GM18867 (cell line): Measurements from ENCODE around the gene CLDN5.

Experiments used
- ATAC-seq: cut with Tn5 transposase; IDR thresholded peaks from one replicate; pipeline ENCODE4 v1.9.1; 2021; ENCODE audit warnings: mild to moderate bottlenecking, moderate library complexity; ENCODE audit not compliant: unreplicated experiment

The CLDN5 gene

DNA sequence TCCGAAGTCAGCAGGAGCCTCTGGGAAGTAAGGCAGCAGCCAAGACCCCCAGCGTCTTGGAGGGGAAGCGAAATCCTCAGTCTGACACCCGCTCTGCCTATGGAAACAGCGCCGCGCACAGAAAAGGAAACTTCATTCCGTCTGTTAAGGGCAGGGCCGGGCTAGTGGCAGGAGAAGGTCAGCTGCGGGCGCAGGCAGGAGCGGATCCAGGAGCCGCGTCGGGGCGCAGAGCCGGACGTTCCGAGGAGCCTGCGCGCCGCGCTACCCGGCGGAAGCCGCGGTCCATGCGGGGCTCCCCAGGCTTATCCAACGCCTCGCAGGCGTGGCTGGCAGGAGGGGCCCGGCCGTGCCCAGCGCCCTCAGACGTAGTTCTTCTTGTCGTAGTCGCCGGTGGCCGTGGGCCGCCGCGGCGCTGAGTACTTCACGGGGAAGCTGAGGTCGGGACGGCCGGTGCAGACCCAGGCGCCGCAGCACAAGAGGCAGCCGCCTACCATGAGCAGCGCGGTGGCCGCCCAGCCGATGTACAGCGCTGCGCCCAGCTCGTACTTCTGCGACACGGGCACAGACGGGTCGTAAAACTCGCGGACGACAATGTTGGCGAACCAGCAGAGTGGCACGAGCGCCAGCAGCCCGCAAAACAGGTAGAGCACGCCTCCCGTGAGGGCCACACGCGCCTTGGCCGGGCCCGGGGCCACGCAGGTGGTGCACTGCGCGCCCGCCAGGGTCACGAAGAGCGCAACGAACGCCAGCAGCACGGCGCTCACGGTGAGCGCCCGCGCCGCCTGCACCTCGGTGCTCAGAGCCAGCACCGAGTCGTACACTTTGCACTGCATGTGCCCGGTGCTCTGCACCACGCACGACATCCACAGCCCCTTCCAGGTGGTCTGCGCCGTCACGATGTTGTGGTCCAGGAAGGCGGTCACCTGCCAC is 705 bp downstream of the CLDN5 start:
- ATAC-seq: no peak

- no peak for ATAC-seq
Observed at GRCh38 chr22:19522881-19523239, 1.4 kb downstream of the CLDN5 start.

DNA sequence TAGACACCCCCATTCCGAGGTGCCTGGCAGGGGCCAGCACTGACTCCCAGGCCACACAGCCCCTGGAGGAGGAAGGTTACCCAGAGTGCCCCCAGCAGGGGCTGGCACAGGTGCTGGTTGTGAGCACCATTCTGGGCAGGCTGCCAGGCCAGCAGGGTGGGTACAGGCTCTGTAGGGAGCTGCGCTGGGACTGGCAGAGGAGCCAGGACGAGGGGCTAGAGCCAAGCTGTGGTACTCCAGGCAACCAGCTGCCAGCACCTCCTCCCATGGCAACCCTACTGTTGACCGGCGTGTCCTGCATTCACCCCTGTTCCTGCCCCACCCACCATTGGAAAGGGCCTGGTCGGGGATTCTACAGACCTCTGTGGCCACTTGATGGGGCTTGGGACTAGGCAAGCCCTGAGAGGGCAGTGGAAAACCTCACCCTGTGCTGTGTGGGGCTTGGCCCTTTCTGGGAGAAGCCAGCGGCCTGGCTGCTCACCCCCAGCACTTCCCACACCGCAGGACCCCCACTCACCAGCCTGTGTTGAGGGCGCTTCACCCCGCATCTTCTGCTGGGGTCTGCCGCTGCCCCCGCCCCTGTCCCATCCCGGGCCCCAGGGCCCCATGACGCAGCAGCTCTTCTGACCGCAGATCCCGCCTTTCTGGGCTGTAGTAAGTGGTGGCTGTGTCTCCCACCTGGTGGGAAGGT is 1.9 kb downstream of the CLDN5 start:
- ATAC-seq: no peak

DNA sequence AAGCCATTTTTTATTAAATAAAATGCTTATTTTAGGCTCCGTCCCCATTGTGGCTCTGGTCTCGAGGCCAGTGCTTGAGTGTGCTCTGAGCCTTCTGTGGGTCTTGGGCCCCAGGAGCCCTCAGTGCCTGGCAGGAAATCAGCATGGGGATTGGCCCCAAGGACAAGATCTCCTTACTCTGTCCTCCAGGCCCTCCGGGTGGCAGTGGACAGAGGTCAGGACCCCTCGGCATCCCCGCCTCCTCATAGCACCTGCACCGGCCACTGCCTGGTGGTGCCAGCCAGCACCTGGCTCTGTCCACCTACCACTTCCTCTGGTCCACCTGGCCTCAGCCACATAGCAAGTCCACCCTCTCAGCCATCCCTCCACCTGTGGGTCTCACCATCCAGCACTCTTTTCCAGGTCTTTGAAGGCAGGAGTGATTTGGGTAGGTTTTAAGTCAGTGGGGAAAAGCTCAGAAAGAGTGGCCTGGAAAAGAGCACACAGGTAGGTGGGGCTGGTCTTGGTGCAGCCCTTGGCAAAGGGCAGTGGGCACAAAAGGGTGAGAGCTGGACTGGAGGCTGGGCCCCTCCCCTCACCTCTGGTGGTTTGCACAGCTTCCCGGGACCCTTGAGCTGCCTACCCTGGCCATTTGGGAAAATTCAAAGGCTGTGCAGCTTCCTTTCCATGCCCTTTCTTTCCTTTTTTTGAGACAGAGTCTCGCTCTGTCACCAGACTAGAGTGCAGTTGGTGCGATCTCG is 3.5 kb downstream of the CLDN5 start:
- ATAC-seq: no peak

DNA sequence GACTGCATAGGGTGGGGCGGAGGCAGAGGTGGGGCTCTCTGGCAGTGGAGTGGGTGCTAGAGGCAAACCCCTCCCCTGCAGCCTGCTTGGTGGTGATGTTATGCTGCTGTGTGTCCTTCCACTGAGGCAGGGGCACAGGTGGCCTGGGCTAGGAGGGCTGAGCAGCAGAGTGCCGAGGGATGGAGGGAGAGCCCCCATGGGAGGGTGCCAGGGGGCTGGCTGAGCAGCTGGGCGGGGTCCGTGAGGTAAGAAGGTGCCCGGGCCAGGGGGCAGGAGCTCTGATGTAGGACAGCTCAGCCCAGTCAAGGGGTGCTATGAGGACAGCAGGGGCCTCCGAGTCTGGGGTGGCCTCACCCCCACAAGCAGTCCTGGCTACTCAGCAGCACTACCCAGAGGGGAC is 4.2 kb downstream of the CLDN5 start:
- ATAC-seq: no peak

- ATAC-seq: no peak
Observed at GRCh38 chr22:19519041-19519926, 4.9 kb downstream of the CLDN5 start.

GRCh38 chr22:19518635-19519034 is 5.6 kb downstream of the CLDN5 start:
- no peak for ATAC-seq

DNA sequence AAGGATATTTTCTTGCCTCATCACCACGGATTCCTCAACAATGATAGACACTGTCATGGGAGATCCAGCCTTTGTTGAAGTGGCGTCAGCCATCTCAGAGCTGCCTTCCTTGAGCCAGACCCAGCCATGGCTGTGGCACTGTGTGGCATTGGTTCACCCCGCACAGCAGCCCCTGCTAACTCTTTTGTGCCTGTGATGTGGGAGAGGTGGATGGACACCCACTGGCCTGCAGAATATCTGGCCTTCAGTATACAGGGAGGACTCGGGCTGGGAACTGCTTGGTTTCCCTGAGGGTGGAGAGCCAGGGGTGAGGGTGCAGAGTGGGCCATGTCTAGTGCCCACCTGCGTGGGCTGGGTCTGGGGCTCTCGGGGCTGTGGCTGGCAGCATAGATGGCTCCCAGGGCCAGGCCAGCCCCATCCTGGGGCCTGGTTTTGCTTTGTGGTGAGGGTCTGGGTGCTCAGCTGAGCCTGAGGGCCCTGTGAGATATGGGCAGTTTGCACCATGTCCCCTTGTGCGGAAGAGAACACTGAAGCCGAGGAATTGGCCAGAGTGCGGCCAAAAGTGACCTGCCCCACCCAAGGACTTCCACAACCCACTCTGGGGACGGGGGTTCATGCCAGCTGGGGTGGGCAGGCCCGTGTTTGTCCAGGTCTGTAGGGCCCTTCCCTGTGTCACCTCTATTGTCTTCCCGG is 6.1 kb downstream of the CLDN5 start:
- ATAC-seq: no peak

- ATAC-seq: no peak
Observed at GRCh38 chr22:19517171-19517500, 7.1 kb downstream of the CLDN5 start.

DNA sequence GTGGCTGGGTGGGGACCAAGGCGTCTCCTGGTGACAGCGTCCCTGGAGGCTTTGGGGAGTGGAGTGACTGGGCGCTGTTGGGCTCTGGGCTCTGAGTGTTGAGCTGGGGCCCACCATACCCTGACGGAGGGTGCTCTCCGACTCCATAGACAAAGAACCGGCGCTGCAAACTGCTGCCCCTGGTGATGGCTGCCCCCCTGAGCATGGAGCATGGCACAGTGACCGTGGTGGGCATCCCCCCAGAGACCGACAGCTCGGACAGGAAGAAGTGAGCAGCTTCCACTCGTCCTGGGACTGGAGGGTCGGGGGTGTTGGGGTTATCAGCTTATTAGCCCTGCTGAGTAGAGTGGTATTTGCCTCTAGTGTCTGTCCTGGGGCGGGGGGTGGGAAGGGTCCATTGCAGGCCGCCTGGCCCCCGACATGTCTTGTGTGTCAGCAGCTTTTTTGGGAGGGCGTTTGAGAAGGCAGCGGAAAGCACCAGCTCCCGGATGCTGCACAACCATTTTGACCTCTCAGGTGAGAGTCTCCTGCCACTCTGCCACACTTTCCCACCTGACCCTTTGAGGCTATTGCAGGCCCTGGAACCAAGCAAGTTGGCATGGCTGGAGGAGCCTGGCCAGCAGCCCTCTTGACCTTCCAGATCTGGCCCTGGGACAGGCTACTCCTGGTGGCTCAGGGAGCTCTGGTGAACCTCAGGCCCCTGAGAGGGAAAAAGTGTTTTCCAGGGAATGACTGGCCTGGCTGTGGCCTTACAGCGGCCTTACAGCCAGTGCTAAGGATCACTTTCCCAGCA is 7.6 kb downstream of the CLDN5 start:
- ATAC-seq: no peak

DNA sequence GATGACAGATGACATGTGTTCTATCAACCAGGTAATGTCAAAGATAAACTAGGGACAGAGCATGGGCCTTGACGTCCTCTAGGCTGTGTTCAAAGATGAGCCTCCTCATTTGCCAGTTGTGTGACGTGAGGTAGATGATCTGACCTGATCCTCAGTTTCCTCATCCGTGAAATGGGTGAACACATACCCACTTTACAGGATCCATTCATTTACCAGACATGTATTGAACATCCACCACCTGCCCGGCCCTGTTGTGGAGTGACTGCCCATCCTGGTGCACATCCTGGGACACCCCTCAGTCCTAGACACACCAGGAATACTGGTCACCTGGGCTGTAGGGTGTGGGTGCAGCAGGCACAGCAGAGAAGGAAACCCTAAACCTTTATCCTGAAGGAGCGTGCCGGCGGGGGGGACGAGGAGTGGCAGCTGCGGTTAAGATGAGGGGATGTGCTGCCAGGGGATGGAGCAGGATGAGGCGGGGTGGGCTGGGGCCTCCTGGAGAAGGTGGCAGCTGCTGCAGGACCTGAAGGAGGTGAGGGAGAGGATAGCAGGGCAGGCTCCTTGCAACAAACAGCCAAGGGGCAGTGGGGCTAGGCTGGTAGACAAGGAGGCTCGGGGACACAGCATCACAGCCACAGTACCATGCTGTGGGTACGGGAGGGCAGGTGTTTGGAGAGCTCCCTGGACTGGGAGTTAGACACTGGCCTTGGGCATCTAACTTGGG is 8.4 kb downstream of the CLDN5 start:
- no peak for ATAC-seq

- no peak for ATAC-seq
Observed at GRCh38 chr22:19514831-19515565, 9.2 kb downstream of the CLDN5 start.

DNA sequence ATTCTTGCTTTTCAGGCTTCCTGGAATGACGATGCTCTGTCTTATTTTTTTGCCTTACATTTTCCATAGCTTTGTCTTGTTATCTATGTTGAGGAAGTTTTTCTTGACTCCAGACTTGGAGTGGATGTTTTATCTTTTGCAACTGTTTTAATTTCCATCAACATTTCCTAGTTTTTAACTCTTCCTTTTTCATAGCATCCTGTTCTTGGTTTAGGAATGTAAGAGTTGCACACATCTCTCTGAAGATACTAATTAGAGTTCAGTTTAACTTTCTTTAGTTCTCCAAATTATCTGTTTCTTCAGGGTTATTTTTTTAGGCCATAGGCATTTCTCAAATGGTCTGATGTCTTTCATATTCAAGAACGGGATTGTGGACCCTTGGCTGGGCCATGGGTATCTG is 10.4 kb downstream of the CLDN5 start:
- no peak for ATAC-seq

DNA sequence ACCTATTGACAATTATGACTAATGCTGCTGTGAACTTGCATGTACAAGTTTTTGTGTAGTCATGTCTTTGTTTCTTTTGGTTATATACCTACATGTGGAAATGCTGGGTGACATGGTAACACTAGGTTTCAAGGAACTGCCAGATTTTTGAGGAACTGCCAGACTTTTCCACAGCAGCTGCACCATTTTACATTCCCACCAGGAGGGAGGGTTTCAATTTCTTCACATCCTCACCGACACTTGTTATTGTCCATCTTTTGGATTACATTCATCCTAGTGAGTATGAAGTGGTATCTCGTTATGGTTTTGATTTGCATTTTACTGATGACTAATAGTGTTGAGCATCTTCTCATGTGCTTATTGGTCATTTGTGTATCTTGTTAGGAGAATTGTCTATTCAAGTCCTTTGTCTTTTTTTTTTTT is 13.3 kb downstream of the CLDN5 start:
- no peak for ATAC-seq

GRCh38 chr22:19509923-19510322 is 14.3 kb downstream of the CLDN5 start:
- ATAC-seq: no peak

GRCh38 chr22:19509191-19509590 is 15.0 kb downstream of the CLDN5 start:
- ATAC-seq: no peak

GRCh38 chr22:19508024-19508776 is 16.0 kb downstream of the CLDN5 start:
- ATAC-seq: no peak
